Chondrocyte (in vitro differentiated cells): Measurements from ENCODE around the gene MCCC2. TPM values are rescaled to one million over a fixed set of nuclear protein-coding genes. Genes with fewer than 3 reads are reported as not detected.
"Not testable (repeated sequence)": the region's sequence is repeated elsewhere in the genome, so short reads cannot be mapped to it uniquely, and the experiment has no call there.

Experiments used
- DNase-seq: peaks from one replicate; pipeline ENCODE4 v3.0.0; 2021; ENCODE audit warnings: mixed read lengths, low spot score
- H3K27ac Mint-ChIP-seq: one replicate; pipeline ENCODE4 v1.8.0; 2021; ENCODE audit warnings: mild to moderate bottlenecking, moderate library complexity, mixed read lengths; ENCODE audit not compliant: unreplicated experiment
- H3K27me3 Mint-ChIP-seq: 2 replicates; pipeline ENCODE4 v1.8.0; 2021; ENCODE audit warnings: low read depth, mixed read lengths
- H3K36me3 Mint-ChIP-seq: 2 replicates; pipeline ENCODE4 v1.8.0; 2021; ENCODE audit warnings: low read depth, mixed read lengths
- H3K4me1 Mint-ChIP-seq: 2 replicates; pipeline ENCODE4 v1.8.0; 2021; ENCODE audit warnings: low read depth, mild to moderate bottlenecking, mixed read lengths
- H3K4me3 Mint-ChIP-seq: one replicate; pipeline ENCODE4 v1.8.0; 2021; ENCODE audit warnings: mild to moderate bottlenecking, moderate library complexity, mixed read lengths; ENCODE audit not compliant: unreplicated experiment
- H3K9me3 Mint-ChIP-seq: 2 replicates; pipeline ENCODE4 v1.8.0; 2021; ENCODE audit warnings: low read depth, mixed read lengths
- CTCF ChIP-seq: fragments of 200-600 bp; sonication (generic); IDR thresholded peaks from 2 replicates; pipeline ENCODE4 v1.5.0; 2021; ENCODE audit warnings: antibody characterized with exemption, mild to moderate bottlenecking, moderate library complexity
- total RNA-seq: library from RNA; stranded (reverse); gene quantifications from 3 replicates; pipeline ENCODE4 v1.2.1, GENCODE V29; 2021

Gene MCCC2
- total RNA-seq, 1 donor from 2014 or later, result 20.5 TPM

GRCh38 chr5:71640408-71640807 is 53.3 kb downstream of the MCCC2 start:
- no peak overlapping the region for H3K27ac Mint-ChIP-seq
- H3K4me1 Mint-ChIP-seq, result no peaks in the 10 kb centered on the region
- no peak for TF ChIP-seq CTCF
- H3K9me3 Mint-ChIP-seq, result peaks cover 7% of the 10 kb centered on the region
- no peaks in the 10 kb centered on the region for H3K27me3 Mint-ChIP-seq
- no peak overlapping the region for H3K4me3 Mint-ChIP-seq
- DNase-seq, result no peak
- H3K36me3 Mint-ChIP-seq, result peaks cover 18% of the 10 kb centered on the region

GRCh38 chr5:71645030-71645429 is 57.9 kb downstream of the MCCC2 start:
- H3K4me1 Mint-ChIP-seq, result no peaks in the 10 kb centered on the region
- no peaks in the 10 kb centered on the region for H3K27me3 Mint-ChIP-seq
- peaks cover 26% of the 10 kb centered on the region for H3K36me3 Mint-ChIP-seq
- H3K27ac Mint-ChIP-seq, result no peak overlapping the region
- H3K4me3 Mint-ChIP-seq, result no peak overlapping the region
- H3K9me3 Mint-ChIP-seq, result no peaks in the 10 kb centered on the region
- DNase-seq, result no peak
- TF ChIP-seq CTCF, result no peak

GRCh38 chr5:71650940-71651339 is 63.8 kb downstream of the MCCC2 start:
- not testable (repeated sequence) for H3K4me1 Mint-ChIP-seq, H3K9me3 Mint-ChIP-seq, H3K4me3 Mint-ChIP-seq, H3K27me3 Mint-ChIP-seq, DNase-seq, H3K27ac Mint-ChIP-seq
- H3K36me3 Mint-ChIP-seq, result peaks cover 31% of the 10 kb centered on the region

GRCh38 chr5:71651579-71651978 is 64.4 kb downstream of the MCCC2 start:
- no peak for TF ChIP-seq CTCF
- H3K27ac Mint-ChIP-seq, result no peak overlapping the region
- H3K27me3 Mint-ChIP-seq, result no peaks in the 10 kb centered on the region
- no peaks in the 10 kb centered on the region for H3K9me3 Mint-ChIP-seq
- no peak for DNase-seq
- peaks cover 29% of the 10 kb centered on the region for H3K36me3 Mint-ChIP-seq
- no peak overlapping the region for H3K4me3 Mint-ChIP-seq
- no peaks in the 10 kb centered on the region for H3K4me1 Mint-ChIP-seq

- no peak overlapping the region for H3K4me3 Mint-ChIP-seq
- no peaks in the 10 kb centered on the region for H3K27me3 Mint-ChIP-seq
- no peak overlapping the region for H3K27ac Mint-ChIP-seq
- no peaks in the 10 kb centered on the region for H3K9me3 Mint-ChIP-seq
- TF ChIP-seq CTCF, result no peak
- no peaks in the 10 kb centered on the region for H3K4me1 Mint-ChIP-seq
- H3K36me3 Mint-ChIP-seq, result peaks cover 33% of the 10 kb centered on the region
- DNase-seq, result no peak
Measured at GRCh38 chr5:71652349-71652748, 65.2 kb downstream of the MCCC2 start.

- H3K36me3 Mint-ChIP-seq, result peaks cover 37% of the 10 kb centered on the region
- no peak for DNase-seq
- TF ChIP-seq CTCF, result no peak
- no peaks in the 10 kb centered on the region for H3K27me3 Mint-ChIP-seq
- no peaks in the 10 kb centered on the region for H3K4me1 Mint-ChIP-seq
- no peak overlapping the region for H3K4me3 Mint-ChIP-seq
- no peaks in the 10 kb centered on the region for H3K9me3 Mint-ChIP-seq
- H3K27ac Mint-ChIP-seq, result no peak overlapping the region
Measured at GRCh38 chr5:71652803-71653543, 65.8 kb downstream of the MCCC2 start.
